Occipital lobe (tissue), 2 donors: ENCODE results near the gene ERCC6L2. TPM values are rescaled to one million over a fixed set of nuclear protein-coding genes. Genes with fewer than 3 reads are reported as not detected.

ENCODE experiments used
- DNase-seq: peaks from one replicate; lab custom pipeline; 2025; lab: John Stamatoyannopoulos, UW
- total RNA-seq: library from RNA; depleted of rRNA; stranded (reverse); fragments of >200 nt; gene quantifications from one replicate; pipeline ENCODE4 v1.2.3, GENCODE V29; 2014

Gene ERCC6L2
- total RNA-seq, 1 donor from 2014 or later, result 139 TPM

GRCh38 chr9:95912773-95913172 is 37.3 kb downstream of the ERCC6L2 start:
- no peak for DNase-seq

GRCh38 chr9:95920017-95920416 is 44.5 kb downstream of the ERCC6L2 start:
- DNase-seq, result no peak

GRCh38 chr9:95923794-95924193 is 48.3 kb downstream of the ERCC6L2 start:
- DNase-seq, result no peak

GRCh38 chr9:95924987-95925386 is 49.5 kb downstream of the ERCC6L2 start:
- DNase-seq, result no peak

- DNase-seq, result no peak
Measured at GRCh38 chr9:95927271-95928004, 51.9 kb downstream of the ERCC6L2 start.

- DNase-seq, result no peak
Measured at GRCh38 chr9:95930277-95930676, 54.8 kb downstream of the ERCC6L2 start.

GRCh38 chr9:95935861-95936578 is 60.5 kb downstream of the ERCC6L2 start:
- no peak for DNase-seq

GRCh38 chr9:95936579-95937075 is 61.1 kb downstream of the ERCC6L2 start:
- no peak for DNase-seq

- no peak for DNase-seq
Measured at GRCh38 chr9:95937131-95937530, 61.6 kb downstream of the ERCC6L2 start.

GRCh38 chr9:95938724-95939123 is 63.2 kb downstream of the ERCC6L2 start:
- no peak for DNase-seq

GRCh38 chr9:95939472-95939871 is 64.0 kb downstream of the ERCC6L2 start:
- DNase-seq, result no peak

GRCh38 chr9:95940265-95940664 is 64.8 kb downstream of the ERCC6L2 start:
- no peak for DNase-seq

- DNase-seq, result no peak
Measured at GRCh38 chr9:95942016-95942415, 66.5 kb downstream of the ERCC6L2 start.

- DNase-seq, result no peak
Measured at GRCh38 chr9:95947118-95947517, 71.6 kb downstream of the ERCC6L2 start.

GRCh38 chr9:95952471-95952870 is 77.0 kb downstream of the ERCC6L2 start:
- no peak for DNase-seq

GRCh38 chr9:95953986-95954385 is 78.5 kb downstream of the ERCC6L2 start:
- DNase-seq, result no peak

- DNase-seq, result no peak
Measured at GRCh38 chr9:95954940-95955339, 79.4 kb downstream of the ERCC6L2 start.

GRCh38 chr9:95962936-95963335 is 87.4 kb downstream of the ERCC6L2 start:
- no peak for DNase-seq

- DNase-seq, result no peak
Measured at GRCh38 chr9:95963659-95964058, 88.2 kb downstream of the ERCC6L2 start.

GRCh38 chr9:95966306-95966705 is 90.8 kb downstream of the ERCC6L2 start:
- no peak for DNase-seq

- no peak for DNase-seq
Measured at GRCh38 chr9:95970317-95970716, 94.8 kb downstream of the ERCC6L2 start.

GRCh38 chr9:95971815-95972214 is 96.3 kb downstream of the ERCC6L2 start:
- DNase-seq, result no peak

- DNase-seq, result no peak
Measured at GRCh38 chr9:95974389-95974788, 98.9 kb downstream of the ERCC6L2 start.
